HG02759 (cell line): Measurements from ENCODE around the gene MAST4.

Experiments
- ATAC-seq: cut with Tn5 transposase; IDR thresholded peaks from one replicate; pipeline ENCODE4 v1.9.1; 2021; ENCODE audit warnings: mild to moderate bottlenecking, moderate library complexity; ENCODE audit not compliant: unreplicated experiment

MAST4 gene

GRCh38 chr5:67194166-67194565 is 598.0 kb downstream of the MAST4 start:
- ATAC-seq: no peak

- no peak for ATAC-seq
Measured at GRCh38 chr5:67195406-67196275, 599.4 kb downstream of the MAST4 start.

- peak; percentile 31 for ATAC-seq
Measured at GRCh38 chr5:67196537-67197059, 600.4 kb downstream of the MAST4 start, which contains the start of gene CD180. TSS of gene CD180 (minus strand) at chr5:67196799. CDS start at chr5:67196641, 158 bp downstream.

DNA sequence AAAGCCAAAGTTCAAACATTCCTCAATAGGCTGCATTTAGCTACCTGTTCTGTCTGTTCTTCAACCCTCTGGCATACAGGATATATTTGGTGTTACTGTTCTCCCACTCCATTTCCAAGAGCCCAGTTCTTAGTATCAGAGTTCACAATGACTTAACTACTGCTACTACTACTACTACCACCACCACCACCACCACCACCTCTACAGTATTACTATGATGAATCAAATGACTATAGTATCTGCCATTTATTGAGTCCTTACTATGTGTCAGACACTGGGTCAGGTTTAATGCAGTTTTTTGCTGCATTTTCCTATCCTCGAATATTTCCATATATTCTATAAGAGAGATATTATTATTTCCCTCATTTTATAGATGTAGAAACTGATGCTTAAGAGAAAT is 601.3 kb downstream of the MAST4 start:
- ATAC-seq: no peak

DNA sequence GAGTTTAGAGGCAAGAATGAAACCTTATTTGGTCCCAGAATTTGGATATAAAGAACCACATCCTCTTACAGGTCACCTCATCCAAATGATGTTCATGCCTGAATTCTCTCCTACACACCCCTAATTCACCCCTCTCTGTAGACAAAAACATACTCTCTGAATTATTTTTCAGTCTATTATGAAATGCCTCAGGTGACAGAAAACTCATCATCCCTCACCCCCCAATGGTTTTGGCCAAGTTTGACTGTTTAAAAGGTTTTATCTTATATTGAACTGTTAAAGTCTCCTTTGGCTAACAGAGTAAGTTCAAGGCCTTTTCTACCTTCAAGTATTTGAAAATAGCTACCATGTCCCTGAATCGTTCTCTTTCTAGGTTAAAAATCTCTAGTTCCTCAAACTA is 602.7 kb downstream of the MAST4 start:
- no peak for ATAC-seq

DNA sequence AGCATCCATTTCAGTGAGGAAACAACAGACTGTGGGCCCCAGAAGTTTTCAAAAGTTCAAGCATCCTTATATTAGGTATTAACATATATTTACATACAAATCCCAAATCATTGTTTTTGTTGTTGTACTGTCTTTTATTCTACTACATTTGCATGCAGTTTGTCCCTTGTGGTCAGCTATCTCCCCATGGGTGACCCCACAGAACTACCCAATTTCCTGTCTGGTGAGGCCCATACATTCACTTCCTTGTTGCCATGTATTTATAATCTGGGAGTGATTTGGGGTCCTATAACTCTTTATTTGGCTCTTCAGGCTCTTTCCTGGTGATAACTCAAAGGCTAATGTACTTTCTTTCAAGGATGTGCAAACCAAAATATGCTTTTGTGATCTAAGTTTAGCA is 603.7 kb downstream of the MAST4 start:
- ATAC-seq: no peak

DNA sequence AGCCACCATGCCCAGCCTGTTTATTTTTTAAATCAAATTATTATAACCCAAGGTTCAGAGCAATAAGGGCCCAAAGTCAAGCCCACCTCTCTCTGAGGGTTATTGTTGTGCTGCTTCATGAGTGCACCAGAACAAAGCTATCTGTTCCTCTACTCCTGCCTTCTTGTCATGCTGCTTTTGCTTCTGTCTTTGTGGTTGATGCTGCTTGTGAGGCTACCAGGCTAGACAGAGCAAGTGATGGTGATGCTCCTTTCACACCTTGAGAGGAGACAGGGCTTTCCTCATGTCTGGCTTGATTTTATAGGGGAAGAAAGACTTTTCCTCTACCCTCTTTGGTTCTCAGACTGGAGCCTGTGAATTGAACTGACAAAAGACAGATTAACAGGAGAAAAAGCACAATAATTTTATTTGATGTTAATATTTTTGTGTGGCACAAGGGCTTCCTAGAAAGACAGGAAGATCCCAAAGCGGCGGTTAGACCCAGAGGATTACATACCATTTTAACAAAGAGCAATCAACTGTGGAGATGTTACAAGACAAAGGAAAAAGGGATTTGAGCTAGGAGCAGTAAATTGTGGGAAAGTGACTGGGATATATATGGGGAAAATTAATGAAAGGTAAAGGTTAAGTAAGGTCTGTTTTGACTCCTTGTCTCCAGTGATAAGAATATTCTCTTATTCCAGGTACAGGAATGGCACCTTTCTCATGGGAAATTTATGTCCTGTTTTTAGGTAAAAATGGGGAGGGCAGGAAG is 604.8 kb downstream of the MAST4 start:
- no peak for ATAC-seq

GRCh38 chr5:67201897-67202549 is 605.8 kb downstream of the MAST4 start:
- ATAC-seq: no peak

GRCh38 chr5:67202828-67203227 is 606.6 kb downstream of the MAST4 start:
- no peak for ATAC-seq

DNA sequence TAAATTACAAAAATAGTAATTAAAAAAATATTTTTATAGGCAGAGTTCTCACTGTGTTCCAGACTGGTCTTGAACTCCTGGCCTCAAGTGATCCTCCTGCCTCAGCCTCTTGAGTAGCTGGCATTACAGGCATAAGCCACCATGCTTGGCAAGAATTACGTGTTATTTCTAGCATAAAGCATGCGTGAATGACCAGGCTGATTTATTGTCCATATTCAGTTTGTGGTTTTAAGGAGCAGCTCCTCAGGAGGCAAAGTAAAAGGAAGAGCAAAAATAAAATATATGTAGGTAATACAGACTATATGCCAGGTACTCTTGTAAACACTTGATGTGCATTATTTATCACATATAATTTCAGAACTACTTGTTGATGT is 607.5 kb downstream of the MAST4 start:
- no peak for ATAC-seq

DNA sequence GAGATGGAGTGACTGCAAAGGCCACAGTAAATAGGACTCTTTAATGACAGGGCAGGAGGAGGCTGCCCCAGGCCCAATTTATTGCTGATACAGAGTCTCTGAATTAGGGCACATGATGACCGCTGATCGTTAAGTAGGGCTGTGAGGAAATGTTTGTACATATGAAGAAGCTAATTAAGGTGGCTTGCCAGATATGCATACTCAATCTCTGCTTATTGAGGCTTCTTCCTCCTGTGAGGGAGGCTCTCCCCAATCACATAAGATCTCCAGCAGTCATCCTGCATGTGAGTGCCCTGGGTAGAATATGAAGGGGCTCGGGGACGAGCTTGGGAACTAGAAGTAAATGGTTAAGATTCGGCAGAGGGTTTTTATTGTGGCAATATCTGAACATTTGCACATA is 608.6 kb downstream of the MAST4 start:
- ATAC-seq: no peak

GRCh38 chr5:67205981-67206380 is 609.8 kb downstream of the MAST4 start:
- no peak for ATAC-seq

DNA sequence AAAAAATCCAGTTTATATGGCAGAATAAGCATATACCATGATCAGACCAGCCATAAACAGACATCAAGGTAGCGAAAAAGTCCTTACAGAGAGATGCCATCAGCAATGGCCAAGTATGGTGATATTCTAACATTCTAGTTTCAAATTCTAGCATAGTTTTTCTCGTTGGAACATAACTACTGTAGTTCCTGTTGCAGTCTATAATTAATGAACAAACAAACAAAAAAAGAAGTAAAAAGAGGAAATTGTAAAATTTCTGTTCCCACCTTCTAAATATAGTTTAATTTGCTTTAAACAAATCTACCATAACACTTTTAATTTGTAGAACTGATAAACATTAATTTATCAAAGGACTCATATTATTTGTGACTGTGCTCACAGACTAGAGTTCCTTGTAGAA is 610.3 kb downstream of the MAST4 start:
- peak; percentile 14 for ATAC-seq

DNA sequence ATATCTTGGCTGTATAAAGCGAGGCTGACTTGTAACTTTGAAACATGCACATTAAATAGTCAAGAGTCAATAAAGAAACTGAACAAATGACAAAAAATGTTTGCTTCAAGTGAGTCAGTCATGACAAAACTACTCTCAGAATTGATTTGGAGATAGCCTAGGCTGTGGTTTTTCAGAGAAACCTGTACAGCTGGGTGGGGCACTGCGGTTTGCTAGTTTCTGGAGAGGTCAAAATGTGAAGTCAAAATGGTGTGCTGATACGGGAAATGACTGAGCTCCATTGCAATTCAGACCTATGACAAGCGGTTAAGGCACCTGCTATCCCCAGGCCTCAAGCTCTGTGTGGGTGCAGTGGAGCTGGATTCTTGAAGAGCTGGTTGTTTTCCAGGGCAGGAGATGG is 610.7 kb downstream of the MAST4 start:
- ATAC-seq: peak; percentile 86

DNA sequence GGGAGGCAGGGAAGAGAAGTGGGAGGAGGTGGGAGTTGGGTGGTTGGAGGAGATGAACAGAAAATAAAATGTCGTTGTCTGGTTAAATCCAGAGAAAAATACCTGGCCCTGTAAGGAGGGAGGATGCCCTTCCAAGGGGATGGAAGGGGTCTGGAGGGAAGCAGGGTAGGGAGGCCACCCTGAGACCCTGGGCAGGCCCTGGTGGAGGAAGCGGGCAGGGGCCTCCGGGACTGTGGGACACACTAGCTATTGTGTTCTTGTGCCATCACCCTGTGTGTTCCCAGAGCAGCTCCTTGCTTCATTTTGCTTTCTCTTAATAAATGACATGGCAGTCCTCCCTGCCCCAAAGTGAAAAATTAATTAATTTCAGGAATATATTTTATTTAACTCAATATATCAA is 612.2 kb downstream of the MAST4 start:
- ATAC-seq: no peak

DNA sequence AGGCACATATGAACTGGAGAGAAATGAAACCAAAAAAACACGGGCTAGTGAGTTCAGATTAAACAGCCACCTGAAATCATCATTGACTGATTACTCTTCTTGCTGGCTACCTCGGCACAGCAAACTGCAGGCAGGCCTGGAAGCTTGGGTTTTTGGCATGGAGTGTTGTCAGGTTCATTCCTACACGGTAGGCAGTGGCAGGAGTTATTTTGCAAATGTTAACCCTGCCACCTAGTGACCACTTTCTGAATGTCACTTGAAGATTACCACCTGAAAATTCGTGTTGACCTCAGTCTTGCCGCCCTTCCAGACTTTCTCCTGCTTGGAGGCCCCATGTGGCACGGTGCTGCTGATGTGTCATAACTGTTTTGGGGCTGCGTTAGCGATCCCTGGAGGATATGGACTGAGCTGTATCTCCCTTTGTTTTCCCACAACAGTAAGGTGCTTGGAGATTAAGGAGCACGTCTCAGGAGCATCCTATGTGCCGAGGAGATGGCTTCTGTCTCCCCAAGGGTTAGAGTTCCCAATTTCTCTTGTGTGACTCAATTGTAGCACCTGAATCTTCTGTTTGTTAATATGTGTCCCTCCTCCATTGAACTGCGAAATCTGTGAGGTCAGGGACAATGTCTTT is 613.1 kb downstream of the MAST4 start:
- peak; percentile 37 for ATAC-seq

DNA sequence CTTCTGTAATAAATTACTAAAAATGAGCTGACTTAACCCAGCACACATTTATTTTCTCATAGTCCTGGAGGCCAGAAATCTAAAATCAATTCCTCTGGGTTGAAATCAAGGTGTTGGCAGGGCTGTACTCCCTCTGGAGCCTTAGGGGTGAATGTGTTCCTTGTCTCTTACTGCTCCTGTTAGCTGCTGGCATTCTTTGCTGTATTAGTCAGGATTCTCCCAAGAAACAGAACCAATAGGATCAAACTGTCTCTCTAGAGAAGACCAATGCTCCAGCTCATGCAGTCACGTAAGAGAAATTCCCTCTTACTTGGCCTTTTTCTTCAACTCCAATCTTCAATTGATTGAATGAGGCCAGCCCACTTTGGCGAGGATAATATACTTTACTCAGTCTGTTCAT is 615.7 kb downstream of the MAST4 start:
- ATAC-seq: no peak

- ATAC-seq: no peak
Measured at GRCh38 chr5:67214036-67214435, 617.8 kb downstream of the MAST4 start.

- no peak for ATAC-seq
Measured at GRCh38 chr5:67214707-67215447, 618.7 kb downstream of the MAST4 start.
